Right renal pelvis (tissue), 4 donors: ENCODE data around the gene LAX1. TPM values are rescaled to one million over a fixed set of nuclear protein-coding genes. Genes with fewer than 3 reads are reported as not detected.
"Not testable (repeated sequence)": the region's sequence is repeated elsewhere in the genome, so short reads cannot be mapped to it uniquely, and the experiment has no call there.

Experiments used
- DNase-seq, 4 donors: peaks; one replicate each; pipeline ENCODE4 v3.0.0-alpha.2; 2013; ENCODE audit warnings: low read depth in 4 of 4, low spot score in 3 of 4, missing footprints in 1 of 4
- polyA plus RNA-seq, 4 donors: library from polyadenylated mRNA; unstranded; fragments of 120-200 nt; gene quantifications; one replicate each; pipeline ENCODE4 v1.2.1, GENCODE V29; 2013; ENCODE audit not compliant: insufficient read length in 4 of 4

The LAX1 gene, protein sequence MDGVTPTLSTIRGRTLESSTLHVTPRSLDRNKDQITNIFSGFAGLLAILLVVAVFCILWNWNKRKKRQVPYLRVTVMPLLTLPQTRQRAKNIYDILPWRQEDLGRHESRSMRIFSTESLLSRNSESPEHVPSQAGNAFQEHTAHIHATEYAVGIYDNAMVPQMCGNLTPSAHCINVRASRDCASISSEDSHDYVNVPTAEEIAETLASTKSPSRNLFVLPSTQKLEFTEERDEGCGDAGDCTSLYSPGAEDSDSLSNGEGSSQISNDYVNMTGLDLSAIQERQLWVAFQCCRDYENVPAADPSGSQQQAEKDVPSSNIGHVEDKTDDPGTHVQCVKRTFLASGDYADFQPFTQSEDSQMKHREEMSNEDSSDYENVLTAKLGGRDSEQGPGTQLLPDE
- under 1 TPM; 0.08 to 0.14 (median 0.11) TPM for polyA plus RNA-seq

DNA sequence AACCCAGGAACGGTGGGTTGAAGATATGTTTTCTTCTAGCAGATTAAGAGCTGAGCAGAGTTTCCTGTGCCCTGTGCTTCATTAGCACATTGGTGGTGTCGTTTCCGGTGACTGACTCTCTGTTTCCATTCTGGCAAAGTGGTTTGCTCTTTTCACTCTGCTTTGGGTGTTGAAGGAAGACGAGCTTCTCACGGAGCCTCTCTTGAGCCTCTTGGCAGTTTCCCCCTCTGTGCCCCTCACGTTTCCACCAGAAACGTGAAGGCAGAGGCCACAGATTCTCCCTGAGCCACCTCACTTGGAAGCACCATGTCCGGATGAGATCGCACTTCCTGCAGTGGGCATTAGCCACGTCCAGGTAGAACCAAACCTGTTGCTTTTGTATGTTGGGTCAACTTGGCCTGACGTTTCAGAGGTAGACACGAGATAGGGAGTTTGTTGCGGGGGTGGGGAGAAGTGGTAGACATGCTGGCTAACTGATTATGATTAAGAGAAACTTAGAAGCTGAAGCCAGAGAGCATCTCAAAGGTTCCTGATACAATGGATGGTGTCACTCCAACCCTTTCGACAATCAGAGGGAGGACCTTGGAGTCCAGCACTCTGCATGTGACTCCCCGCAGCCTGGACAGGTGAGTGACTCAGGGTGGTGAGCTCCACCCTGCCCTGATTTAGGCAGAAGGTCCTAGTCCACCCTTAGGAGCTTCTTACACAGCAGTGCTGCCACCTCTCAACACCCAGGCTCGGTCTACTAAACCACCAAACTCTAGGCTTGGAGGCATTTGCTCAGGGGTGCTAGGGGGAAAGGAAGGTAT, at the start of gene LAX1:
Gene LAX1 (plus strand): TSS at position 155 of the 809 bp plus-strand sequence. CDS start 383 bp downstream, at position 538.
- DNase-seq: no peak

DNA sequence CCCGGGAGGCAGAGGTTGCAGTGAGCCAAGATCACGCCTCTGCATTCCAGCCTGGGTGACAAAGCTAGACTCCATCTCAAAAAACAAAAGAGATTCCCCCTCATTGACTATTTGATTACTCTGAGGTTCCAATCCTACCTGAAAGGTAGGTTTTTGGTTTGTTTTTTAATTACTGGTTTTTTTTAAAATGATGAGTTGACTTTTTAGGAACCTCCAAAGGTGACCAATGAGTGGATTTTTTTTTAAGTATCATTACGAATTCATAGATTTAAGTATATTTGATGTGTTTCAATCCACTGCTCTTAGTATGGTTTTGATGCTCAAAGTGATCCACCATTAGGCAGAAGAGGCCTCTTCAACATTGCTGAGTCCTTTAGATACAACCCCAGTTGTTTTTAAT, 47.9 kb upstream of the LAX1 start:
- DNase-seq: no peak

DNA sequence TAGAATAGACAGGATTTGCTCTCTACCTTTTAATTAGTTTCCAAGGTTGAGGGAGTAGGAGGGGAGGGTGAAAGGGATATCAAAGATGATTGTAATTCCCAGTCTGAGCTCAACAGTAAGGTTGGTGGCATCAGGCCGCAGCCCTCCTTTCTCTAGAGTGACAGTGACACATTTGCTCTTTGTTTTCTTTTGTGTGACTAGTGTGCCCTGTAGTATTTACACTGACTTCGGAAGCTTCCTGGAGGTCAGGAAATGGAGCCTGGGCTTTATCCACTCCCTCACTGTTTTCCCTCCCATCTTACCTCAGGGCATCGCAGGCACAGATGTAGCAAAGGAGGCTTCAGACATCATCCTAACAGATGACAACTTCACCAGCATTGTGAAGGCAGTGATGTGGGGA, 44.7 kb upstream of the LAX1 start:
- no peak for DNase-seq

DNA sequence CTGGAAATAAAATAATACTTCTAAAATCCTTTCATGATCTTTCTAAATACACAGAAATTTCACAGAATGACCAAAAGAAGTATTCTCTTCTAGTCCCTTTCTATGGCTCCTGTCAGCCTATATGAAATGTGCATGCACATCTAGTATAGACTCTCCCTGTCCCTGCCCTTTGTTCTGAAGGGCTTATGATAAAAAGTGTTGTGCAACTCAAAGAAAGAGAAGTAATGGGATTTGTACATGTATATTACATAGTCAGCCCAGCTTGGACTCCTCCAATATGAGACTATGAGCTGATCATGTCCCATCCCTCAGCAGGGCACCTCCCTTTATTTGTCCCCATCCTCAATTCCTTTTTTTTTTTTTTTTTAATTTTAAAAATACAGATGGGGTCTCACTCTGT, 42.1 kb upstream of the LAX1 start:
- DNase-seq: no peak

DNA sequence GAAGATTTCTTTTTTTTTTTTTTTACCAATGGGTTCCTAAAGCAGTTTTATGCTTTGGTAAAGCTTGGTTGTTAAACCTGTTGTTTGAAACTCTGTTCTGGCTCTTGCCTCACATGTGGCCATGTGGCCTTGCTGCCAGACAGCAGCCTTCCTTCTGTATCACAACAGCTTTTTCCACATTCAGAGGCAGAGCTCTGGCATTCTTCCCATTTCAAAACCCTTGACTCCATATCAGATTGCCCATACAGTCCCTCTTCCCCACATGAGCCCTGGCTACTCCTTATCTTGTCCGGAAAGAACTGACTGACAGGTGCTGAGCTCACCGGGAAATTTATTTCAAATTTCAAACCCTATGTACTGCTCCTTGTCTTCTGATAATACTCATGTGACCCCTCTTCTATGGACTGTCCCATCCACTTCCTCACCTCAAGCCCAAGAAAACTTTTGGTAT, 38.5 kb upstream of the LAX1 start:
- DNase-seq: no peak

DNA sequence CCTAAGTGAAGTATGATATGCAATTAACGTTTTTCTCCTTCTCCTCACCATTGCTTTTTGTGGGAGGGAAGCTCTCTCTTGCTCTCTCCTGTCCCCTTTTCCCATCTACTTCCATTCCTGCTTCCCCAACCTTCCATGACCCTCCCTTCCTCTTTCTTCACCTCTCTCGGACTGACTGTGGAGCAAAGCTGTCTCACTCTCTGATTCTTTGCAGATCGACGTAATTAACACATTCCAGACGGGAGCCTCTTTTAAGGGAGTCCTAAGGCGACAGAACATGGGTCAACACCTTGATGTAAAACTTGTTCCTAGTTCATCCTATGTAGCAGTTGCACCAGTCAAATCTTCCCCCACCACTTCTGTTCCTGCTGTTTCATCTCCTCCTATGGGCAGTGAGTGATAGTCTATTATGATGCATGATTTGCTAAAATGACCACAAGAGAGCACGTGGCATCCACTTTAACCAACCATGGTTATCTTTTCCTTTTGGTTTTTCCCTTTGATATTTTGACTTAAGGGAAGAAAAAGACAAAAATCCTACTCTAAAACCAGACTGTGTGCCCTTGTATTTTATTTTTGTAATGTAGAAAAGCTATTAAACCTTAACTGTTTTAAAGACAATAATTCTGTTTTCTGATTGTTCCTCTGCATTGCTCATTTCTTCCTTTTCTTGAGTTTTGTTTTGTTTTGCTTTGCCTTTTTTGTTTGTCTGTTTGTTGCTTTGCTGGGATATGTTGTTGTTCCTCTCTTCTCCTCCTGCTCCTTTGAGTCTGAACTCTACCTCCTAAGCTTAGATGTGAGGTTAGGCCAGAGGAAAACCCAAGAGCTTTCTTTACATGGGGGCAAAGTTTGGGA, 31.7 kb upstream of the LAX1 start:
- DNase-seq: no peak

DNA sequence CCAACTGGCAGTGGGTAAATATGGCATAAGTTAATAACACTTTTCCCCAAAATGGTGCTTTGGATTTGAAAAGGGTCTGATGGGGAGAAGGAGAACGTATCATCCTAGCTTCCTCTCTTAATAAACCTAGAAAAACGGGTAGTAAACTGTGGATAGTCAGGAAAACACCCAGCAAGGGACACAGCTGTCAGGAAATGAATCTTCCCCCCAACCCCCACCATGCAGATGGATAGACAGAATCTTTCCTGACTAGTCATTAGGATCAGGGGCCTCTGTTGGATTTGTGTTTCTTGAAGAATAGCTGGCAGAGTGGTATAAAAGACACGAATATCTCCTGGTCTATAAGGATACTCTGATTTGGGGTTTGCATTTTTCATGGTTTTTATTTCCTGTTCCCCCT, 22.5 kb upstream of the LAX1 start:
- DNase-seq: no peak

DNA sequence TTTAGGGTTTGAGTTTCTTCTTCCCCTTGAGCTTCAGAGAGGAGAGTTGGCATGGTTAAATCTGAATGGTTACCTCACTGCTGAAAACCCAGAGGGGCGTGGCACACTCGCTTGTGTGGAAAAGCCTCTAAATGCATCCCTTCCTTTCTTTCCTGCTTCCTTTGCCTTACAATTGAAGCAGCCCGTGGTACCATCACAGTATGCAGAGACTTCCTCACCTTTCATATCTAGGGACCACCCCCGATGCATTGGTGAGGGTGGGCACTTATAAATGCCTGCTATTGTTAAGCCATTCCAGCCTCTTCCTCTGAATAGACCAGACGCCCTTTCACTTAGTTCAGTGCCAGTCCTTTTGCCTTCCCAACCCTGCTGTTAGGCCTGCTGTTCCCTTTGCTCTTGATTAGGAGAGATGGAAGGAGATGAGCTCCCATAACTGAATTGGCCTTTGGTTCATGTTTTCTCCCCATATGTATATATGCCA, 21.9 kb upstream of the LAX1 start:
- DNase-seq: no peak

DNA sequence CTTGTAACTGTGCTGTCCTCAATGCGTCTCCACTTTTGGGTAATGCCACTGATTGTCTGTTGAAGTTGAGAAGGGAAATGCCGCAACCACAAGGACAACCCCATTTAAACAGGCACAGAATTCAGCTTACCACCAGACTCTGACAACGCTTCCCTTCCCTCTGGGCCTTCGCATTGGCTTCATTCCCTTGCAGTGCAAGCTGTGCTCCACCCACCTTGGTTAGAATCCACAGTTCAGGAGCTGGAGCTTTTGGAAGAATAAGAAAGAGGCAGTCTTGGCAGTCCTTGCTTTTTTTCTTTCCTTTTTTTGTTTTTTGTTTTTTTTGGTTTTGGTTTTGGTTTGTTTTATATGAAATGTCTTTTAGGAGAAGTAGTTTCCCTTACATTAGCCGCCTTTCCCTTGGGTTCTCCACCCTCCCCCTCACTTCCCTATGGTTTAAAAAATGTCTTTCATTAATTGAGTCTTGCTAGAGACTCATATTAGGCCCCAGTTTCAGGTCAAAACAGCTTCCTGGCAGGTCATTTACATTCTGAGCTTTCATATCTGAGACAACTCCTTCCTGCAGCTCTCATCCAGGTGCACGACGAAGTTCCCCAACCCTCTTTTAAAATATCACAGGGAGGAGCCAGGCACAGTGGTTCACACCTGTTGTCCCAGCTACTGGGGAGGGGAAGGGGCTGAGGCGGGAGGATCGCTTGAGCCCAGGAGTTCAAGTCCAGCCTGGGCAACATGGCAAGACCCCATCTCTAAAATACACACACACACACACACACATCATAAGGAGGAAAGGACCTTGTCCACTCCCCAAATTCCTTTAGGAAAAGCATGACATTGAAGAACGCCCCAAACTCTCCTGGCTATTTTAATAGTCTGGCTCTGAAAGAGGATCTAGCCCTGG, 20.7 kb upstream of the LAX1 start:
- DNase-seq: no peak

DNA sequence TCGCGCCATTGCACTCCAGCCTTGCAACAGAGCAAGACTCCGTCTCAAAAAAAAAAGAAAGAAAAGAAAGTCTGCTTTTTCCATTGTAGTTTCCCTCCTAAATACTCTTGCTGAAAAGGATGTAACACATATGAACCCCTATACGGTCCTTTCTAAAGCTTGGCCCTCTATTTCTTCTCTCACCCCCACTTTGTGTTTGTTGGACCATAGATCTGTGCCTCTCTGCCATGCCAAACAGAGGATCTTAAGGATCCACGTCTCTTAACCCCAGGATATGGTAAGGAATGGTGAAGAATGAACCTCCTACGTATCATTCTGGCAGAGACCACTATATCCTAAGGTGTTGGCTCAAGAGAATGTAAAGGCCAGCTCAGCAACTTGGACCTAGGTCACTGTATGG, 18.7 kb upstream of the LAX1 start:
- no peak for DNase-seq

DNA sequence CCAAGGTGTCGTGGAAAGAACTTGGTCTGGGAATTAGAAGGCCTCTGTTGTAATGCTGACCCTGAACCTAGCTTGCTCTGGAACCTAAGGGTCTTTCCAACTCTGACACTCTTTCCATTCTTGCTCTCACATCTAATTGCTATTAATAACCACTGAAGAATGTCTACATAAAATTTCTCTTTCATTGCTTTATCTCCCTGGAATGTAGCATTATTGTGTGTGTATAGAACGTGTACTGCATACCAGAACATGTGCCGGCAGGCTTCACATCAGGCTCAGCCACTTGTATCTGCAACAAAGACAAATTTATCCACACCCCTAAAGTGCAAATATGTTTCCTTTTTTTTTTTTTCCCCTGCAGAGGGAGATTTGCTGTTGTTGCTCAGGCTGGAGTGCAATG, 13.9 kb upstream of the LAX1 start:
- DNase-seq: no peak

DNA sequence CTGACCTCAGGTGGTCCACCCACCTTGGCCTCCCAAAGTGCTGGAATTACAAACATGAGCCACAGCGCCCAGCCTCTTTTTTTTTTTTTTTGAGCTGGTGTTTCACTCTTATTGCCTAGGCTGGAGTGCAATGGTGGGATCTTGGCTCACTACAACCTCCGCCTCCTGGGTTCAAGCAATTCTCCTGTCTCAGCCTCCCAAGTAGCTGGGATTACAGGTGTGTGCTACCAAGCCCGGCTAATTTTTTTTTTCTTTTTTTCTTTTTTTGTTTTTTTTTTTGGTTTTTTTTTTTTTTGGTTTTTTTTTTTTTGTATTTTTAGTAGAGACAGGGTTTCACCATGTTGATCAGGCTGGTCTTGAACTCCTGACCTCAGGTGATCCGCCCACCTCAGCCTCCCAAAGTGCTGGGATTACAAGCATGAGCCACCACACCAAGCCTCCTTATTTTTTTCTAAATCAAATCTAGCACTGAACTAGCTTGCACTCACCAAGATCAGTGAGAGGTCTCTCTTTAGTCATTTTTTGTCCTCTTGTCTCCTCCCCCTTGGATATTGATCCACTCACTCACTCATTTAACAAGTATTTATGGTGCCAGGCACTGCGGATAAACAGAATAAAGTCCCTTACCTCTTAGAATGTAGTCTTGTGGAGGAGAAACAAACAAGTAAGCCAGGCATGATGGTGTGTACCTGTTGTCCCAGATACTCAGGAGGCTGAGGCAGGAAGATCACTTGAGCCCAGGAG, 13.2 kb upstream of the LAX1 start:
- DNase-seq: not testable (repeated sequence)

DNA sequence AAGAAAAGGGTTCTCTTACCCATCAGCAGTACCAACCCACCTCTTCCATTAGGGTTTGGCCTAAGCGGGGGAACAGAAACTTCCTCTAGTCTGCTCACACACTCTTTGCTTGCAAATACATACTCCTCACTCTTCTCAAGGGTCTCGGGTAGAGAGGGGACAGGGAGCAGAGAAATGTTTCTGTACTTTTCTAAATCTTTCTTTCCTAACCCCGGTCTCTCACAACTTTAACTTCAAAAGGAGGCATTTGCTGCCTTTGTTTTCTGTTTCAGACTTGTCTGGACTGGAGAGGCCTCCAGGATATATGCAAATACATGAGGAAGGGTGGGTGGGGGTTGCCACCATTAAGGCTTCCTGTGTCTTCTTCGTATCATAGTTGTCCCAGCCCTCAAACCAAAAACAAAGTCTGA, 10.5 kb upstream of the LAX1 start:
- DNase-seq: no peak

DNA sequence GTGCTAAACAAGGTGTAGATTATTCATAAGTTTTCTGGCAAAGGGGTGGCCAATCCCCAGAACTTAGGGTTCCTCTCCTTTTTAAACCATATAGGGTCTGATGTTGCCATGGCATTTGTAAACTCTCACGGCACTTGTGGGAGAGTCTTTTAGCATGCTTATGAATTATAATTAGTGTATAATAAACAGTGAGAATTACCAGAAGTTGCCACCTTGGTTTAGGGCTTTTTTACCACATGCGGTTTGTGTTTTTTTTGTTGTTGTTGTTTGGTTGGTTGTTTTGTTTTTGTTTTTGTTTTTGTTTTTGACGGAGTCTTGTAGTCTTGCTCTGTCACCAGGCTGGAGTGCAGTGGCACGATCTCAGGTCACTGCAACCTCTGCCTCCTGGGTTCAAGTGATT, 8.9 kb upstream of the LAX1 start:
- DNase-seq: no peak

DNA sequence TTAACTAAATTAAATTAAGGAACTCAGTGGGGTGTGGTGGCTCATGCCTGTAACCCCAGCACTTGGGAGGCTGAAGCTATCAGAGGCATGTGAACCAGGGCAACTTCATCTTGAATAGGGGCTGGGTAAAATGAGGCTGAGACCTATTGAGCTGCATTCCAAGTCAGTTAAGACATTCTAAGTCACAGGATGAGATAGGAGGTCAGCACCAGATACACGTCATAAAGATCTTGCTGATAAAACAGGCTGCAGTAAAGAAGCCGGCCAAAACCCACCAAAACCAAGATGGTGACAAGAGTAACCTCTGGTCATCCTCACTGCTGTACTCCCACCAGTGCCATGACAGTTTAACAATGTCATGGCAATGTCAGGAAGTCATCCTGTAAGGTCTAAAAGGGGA, 6.2 kb upstream of the LAX1 start:
- not testable (repeated sequence) for DNase-seq

DNA sequence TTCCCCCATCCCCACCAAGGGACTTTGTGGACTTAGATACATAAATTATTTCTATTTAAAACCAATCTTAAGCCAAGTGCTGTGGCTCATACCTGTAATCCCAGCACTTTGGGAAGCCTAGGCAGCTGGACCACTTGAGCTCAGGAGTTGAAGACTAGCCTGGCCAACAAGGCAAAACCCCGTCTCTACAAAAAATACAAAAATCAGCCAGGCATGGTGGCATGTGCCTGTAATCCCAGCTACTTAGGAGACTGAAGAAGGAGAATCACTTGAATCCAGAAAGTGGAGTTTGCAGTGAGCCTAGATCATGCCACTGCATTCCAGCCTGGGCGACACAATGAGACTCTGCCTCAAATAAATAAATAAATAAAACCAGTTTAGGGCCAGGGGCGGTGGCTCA, 4.5 kb upstream of the LAX1 start:
- DNase-seq: no peak

DNA sequence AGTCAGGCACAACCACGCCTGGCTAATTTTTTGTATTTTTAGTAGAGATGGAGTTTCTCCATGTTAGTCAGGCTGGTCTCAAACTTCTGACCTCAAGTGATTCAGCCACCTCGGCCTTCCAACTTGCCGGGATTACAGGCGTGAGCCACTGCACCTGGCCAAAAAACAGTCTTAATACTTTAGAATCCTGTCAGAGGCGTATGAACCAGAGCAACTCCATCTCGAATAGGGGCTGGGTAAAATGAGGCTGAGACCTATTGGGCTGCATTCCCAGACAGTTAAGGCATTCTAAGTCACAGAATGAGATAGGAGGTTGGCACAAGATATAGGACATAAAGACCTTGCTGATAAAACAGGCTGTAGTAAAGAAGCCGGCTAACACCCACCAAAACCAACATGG, 3.0 kb upstream of the LAX1 start:
- DNase-seq: not testable (repeated sequence)

DNA sequence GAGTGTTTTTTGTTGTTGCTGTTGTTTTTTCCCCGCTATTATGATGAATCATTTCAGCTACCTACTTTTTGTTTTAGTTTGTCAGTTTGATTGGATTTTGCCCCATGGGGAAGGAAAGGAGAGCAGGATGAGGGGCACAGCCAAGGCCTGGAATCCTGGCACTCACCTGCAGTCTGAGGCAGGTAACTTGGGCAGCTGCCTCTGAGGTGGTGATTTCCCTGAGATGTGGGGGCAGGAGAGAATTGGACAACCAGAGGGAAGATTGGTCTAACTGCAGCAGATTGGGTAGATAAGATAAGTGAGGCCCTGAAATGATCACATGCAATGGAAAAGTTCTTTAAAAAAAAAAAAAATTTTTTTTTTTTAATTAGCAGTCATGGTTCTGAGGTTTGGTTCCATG, 1.5 kb upstream of the LAX1 start:
- no peak for DNase-seq
